Body of pancreas (tissue), 4 donors: ENCODE measurements around the gene SNED1. TPM values are rescaled to one million over a fixed set of nuclear protein-coding genes. Genes with fewer than 3 reads are reported as not detected.

Source experiments
- ATAC-seq: fragments of 150-250 bp; one replicate; pipeline ENCODE4 v1.9.1; 2016
- DNase-seq, 4 donors: peaks; one replicate each; pipeline ENCODE4 v3.0.0-alpha.2; 2019
- H3K27ac ChIP-seq, 4 donors: fragments of 200-600 bp; sonication (generic); 1 replicate in 3 of 4; 2 replicates in 1 of 4; pipeline versions ENCODE4 v1.5.1 to v1.6.1; 2016 to 2019; ENCODE audit warnings: mild to moderate bottlenecking in 1 of 4, mixed read lengths in 1 of 4, moderate library complexity in 1 of 4
- H3K27me3 ChIP-seq, 2 donors: fragments of 200-600 bp; sonication (generic); one replicate each; pipeline ENCODE4 v1.6.0; 2016; ENCODE audit warnings: mild to moderate bottlenecking in 1 of 2
- H3K36me3 ChIP-seq, 2 donors: fragments of 200-600 bp; sonication (generic); replicated peaks in 1 of 2; 2 replicates each; pipeline ENCODE4 v1.5.1; 2016; ENCODE audit warnings: low read depth in 2 of 2; ENCODE audit not compliant: insufficient read depth in 1 of 2
- H3K4me1 ChIP-seq: fragments of 200-600 bp; sonication (generic); one replicate; pipeline ENCODE4 v1.6.0; 2016
- H3K4me3 ChIP-seq, 2 donors: fragments of 200-600 bp; sonication (generic); 1 replicate in 1 of 2; 2 replicates in 1 of 2; pipeline ENCODE4 v1.5.1; 2016 to 2019
- H3K9me3 ChIP-seq, 3 donors: fragments of 200-600 bp; sonication (generic); 1 replicate in 2 of 3; 2 replicates in 1 of 3; pipeline ENCODE4 v1.5.1; 2016
- CTCF ChIP-seq, 7 experiments: fragments of 450-650 bp in 4 of 7; fragments of 200-600 bp in 3 of 7; sonication (generic) in 3 of 7; IDR thresholded peaks; one replicate each; pipeline ENCODE4 v1.5.1; 2016 to 2019; ENCODE audit warnings: antibody characterized with exemption in 7 of 7
- POLR2A ChIP-seq, 3 donors: fragments of 450-650 bp; IDR thresholded peaks; one replicate each; pipeline ENCODE4 v1.6.1; 2016; ENCODE audit warnings: antibody characterized with exemption in 3 of 3, mild to moderate bottlenecking in 2 of 3
- WGBS, 2 donors: methylation state at CpG; one replicate each; pipeline ENCODE4 v1.1.5; 2017; 5-methylcytosine and 5-hydroxymethylcytosine counted together
- intact Hi-C: fragments of 100-400 bp; cut with DNase I; formaldehyde crosslinking; loops from one replicate; pipeline ENCODE4 v1.15.1; 2023
- total RNA-seq, 2 donors: library from RNA; depleted of rRNA; stranded (reverse); fragments of >200 nt; gene quantifications; one replicate each; pipeline ENCODE4 v1.1.0, GENCODE V29; 2016

SNED1 gene
- total RNA-seq, 2 donors from 2014 or later: 13.5 to 33.0 TPM

- Histone ChIP-seq H3K27me3 (no peaks in the 10 kb centered on the region), H3K9me3 (no peaks in the 10 kb centered on the region), H3K4me1 (no peaks in the 10 kb centered on the region), H3K4me3 (no peak overlapping the region), H3K36me3 (peaks cover 0 to 2% of the 10 kb centered on the region in 2 donors), H3K27ac (no peak overlapping the region)
- DNase-seq: no peak
- TF ChIP-seq CTCF (IDR thresholded peaks at IDR 0.05) (no peak), POLR2A (IDR thresholded peaks at IDR 0.05) (no peak)
- WGBS, 2 donors: 80 to 91% methylated on average over 11 to 19 of the region's 19 CpGs
- intact Hi-C loops: no loop called here
- ATAC-seq: no peak
Observed at GRCh38 chr2:241110607-241111439, 112.4 kb downstream of the SNED1 start.

GRCh38 chr2:241111440-241111805 is 113.0 kb downstream of the SNED1 start:
- Histone ChIP-seq H3K27me3 (no peaks in the 10 kb centered on the region), H3K4me3 (no peak overlapping the region), H3K4me1 (no peaks in the 10 kb centered on the region), H3K27ac (no peak overlapping the region), H3K9me3 (no peaks in the 10 kb centered on the region), H3K36me3 (peaks cover 0 to 2% of the 10 kb centered on the region in 2 donors)
- no peak for DNase-seq
- TF ChIP-seq POLR2A (IDR thresholded peaks at IDR 0.05) (no peak), CTCF (IDR thresholded peaks at IDR 0.05) (no peak)
- 85 to 92% methylated on average over 9 of the region's 9 CpGs for WGBS, 2 donors
- intact Hi-C loops: no loop called here
- ATAC-seq: no peak

DNA sequence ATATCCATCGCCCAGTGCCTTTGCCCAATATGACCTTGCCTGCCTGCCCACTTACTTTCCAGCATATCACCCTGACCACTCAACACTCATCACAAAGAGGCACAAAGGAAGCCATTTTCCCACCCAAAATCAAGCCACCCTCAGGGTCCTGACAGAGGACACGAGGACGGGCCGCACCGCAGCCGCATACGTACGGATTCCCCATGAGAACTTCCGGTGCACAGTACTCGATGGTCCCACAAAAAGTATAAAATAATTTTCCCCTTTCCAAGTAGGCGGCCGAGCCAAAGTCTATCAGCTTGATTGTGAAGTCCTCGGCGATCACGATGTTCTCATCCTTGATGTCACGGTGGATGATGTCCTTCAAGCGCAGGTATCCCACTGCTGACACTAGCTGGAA is 113.6 kb downstream of the SNED1 start:
- H3K36me3 ChIP-seq: peaks cover 0 to 2% of the 10 kb centered on the region in 2 donors
- H3K27ac ChIP-seq: no peak overlapping the region
- ATAC-seq (no peak), DNase-seq (no peak)
- intact Hi-C loops: no loop called here
- WGBS, 2 donors: 91% methylated on average over 13 to 17 of the region's 17 CpGs
- no peaks in the 10 kb centered on the region for H3K9me3 ChIP-seq
- H3K4me1 ChIP-seq: no peaks in the 10 kb centered on the region
- no peaks in the 10 kb centered on the region for H3K27me3 ChIP-seq
- TF ChIP-seq POLR2A (IDR thresholded peaks at IDR 0.05) (no peak), CTCF (IDR thresholded peaks at IDR 0.05) (no peak)
- H3K4me3 ChIP-seq: no peak overlapping the region

DNA sequence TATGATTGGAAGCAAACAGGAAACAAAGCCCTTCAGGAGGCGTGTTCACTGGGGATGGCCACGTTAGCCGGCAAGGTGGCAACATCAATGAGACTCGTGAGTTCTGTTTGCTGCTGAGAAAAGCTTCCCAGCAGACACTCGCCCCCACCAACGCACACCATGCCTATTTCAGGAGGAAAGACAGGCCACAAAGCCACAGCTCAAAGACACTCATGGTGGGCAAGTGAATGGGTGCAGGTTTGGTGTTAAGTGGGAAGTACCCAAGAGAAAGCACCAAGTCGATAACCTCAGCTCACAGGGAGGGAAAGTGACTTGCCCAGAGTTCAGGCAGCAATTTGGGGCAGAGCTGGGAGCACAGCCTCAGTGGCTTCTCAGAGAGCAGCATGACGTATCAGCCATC is 114.2 kb downstream of the SNED1 start:
- no peak for DNase-seq
- WGBS, 2 donors: 71 to 78% methylated on average over 8 of the region's 8 CpGs

More for the DNA sequence above, 114.2 kb downstream of the SNED1 start:
- H3K9me3 ChIP-seq: no peaks in the 10 kb centered on the region
- no peak for TF ChIP-seq CTCF (IDR thresholded peaks at IDR 0.05)
- TF ChIP-seq POLR2A (IDR thresholded peaks at IDR 0.05): no peak
- H3K27ac ChIP-seq: no peak overlapping the region
- peaks cover 0 to 2% of the 10 kb centered on the region in 2 donors for H3K36me3 ChIP-seq
- ATAC-seq: no peak
- no peaks in the 10 kb centered on the region for H3K4me1 ChIP-seq
- intact Hi-C loops: no loop called here
- no peak overlapping the region for H3K4me3 ChIP-seq
- no peaks in the 10 kb centered on the region for H3K27me3 ChIP-seq
